Measurements from ENCODE around the gene COL13A1.

COL13A1 gene

DNA sequence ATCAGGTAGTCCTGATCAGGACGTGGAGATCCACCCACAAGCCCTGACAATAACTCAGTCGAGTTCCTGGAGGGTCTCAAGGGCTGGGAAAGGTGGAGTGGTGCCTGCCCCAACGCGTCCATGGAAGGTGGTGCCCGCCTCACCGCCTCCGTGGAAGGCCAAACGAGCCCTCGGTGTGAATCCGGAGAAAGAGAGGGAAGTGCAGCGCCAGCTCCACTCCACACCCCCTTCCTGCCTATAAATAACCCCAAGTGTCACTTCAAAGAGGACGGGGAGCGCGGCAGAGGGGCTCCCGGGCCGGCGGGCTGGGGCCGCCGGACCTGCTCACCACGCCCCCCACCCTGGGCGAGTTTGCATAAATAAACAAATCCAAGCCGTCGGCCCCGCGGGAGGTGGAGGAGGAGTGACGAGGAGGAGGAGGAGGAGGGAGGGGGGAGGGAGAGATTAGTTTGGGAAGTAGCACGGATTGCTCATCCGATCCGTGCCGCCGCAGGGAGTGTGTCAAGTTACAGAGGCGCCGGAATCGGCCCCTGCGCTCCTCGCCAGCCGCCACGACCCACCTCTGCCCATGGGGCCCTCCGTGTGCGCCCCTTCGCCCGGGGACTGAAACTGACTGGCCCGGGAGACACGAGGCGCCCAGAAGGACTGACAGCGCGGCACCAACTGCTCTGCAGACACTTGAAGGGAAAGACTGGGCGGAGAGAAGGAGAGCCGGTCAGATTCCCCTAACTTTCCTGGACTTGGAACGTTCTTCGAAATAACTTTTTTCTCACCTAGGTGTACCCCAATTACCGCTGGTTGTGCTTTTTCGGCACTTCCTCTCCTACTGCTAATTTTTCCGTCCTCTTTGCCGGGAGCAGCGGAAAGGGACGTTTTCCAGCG, at the start of gene COL13A1:
Gene COL13A1, plus strand, starts transcription at position 473 of the 882 bp plus-strand sequence. CDS start 518 bp downstream, outside the sequence.
- DNase-seq (ENCODE audit: low spot score), result no peak

DNA sequence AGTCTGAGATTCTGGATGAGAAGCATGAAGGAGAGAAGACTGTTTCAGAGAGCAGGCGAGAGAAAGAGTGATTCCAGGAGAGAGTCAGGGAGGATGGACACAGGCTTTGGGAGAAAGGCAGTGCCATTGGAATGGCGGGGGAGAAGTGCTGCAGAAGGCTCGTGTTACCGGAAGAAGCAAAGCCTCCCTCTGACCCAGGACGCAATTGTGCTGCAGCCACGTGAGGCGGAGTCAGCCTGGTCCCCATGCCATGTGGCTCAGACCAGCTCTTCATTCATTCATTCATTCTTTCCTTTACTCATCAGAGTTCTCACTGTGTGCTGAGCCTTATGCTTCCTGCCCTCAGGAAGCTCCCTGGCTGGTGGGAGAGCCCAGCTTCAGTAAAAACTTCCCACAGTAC, 49.2 kb upstream of the COL13A1 start:
- no peak for DNase-seq (ENCODE audit: low spot score)

DNA sequence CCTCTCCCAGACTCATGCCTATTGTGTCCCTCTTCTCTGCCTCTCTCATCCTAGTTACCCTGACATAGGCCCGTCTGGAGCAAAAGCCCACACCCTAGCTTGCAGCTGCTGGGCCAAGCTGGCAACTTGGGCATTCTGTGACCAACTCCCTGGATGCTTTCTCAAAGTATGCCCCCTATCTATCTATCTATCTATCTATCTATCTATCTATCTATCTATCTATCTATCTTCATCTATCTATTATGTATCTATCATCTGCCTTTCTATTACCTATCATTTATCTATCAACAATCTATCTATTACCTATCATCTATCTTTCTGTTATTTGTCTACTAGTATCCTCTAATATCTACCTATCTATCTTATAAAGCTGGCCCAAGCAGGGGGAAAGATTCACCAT, 45.4 kb upstream of the COL13A1 start:
- DNase-seq (ENCODE audit: low spot score), result no peak

DNA sequence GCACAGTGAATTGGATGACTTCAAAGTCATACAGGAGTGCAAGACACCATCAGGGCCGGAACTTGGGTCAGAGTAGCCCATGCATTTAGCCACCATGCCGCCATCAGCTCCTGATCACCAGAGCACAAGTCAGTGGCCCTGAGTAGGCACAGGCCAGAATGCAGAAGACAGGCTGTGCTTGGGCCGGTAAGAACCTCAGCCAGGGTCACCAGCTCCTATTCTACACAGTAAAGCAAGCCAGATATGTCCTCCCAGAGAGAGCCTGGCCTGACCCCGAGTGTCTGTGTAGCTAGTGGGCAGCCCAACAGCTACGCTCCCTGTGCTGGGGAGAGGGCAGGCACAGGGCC, 44.5 kb upstream of the COL13A1 start:
- no peak for DNase-seq (ENCODE audit: low spot score)

DNA sequence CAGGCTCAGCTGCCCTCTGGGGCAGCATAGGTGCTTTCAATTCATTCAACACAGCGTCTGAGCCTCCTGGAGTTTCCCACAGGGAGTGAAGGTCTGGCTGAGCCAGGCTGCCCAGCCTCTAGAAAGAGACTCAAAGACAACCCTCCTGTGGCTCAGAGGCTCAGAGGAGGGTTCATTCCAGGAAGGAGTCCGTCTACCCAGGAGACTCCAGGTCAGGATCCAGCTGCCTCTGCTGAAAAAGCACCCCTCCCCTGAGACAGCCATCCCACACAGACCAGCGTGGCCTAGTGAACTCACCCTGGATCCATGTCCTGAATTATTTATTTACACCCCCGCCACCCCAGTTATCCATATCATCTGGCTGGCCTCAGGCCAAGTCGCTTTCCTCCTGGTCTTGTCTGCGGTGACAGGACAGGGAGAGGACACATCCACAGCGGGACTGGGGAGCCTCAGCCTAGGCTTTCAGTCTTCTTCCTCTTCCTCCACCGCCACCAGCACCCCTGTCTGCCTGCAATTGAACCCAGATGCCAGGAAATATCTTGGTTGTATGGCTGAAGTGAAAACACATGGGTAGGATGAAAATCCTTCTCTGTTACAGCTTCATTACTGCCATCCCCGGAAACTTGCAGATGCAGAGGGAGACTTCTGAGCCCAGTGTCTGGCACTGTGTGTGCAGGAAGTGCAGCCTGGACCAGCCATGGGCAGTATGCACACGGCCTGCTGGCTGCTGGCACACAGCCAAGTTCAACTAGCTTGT, 44.0 kb upstream of the COL13A1 start:
- no peak for DNase-seq (ENCODE audit: low spot score)

DNA sequence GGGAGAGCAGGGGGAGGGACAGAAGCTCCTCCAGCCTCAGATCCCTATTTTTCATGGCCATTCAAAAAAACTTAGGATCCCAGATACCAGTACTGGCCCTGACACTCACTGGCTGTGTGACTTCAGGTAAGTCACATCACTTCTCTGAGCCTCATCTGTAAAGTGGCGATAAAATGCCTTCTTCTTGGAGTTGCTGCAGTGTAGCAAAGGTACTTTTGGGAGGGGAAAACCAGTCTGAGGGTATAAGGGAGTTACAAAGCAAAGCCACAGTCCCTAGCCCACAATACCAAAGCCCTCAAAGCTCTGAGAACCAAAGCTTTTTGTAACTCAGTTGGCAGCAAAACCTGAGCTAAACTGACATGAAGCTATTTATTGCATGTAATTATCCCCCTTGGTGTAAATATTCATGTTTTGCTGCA, 43.4 kb upstream of the COL13A1 start:
- no peak for DNase-seq (ENCODE audit: low spot score)

DNA sequence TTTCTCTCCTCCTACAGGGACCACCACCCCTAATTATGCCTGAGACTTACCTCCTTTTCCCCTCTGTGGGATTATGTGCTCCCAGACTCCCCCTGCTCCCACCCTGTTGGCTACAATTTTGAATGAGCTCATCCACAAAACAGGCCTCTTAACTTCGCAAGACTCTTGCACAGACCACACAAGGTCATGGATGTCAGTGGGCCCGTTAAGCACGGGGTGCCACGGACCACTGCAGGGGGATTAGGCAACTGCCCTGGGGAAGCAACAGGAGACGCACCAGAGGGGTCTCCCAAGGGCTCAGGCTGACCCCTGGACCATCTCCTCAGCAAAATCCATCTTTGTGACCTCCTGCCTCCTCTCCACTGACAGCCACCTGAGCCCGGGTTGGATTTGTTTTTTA, 42.1 kb upstream of the COL13A1 start:
- DNase-seq (ENCODE audit: low spot score), result no peak

DNA sequence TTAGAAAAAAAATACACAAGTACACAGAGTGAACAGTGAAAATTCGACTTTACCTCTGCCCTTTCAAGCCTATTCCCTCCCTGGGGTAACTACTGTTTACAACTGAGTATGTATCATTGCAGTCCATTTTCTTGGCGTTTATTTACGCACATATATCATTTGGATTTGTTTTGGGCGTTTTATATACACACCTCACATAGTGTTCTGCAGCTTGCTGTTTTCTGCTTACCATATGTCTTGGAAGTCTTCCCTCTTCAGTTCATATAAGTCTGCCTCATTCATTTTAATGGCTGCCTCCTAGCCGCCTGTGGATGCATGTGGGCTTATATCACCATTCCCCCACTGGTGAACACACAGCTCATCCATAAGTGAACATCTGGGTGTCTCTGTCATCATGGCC, 41.6 kb upstream of the COL13A1 start:
- no peak for DNase-seq (ENCODE audit: low spot score)

DNA sequence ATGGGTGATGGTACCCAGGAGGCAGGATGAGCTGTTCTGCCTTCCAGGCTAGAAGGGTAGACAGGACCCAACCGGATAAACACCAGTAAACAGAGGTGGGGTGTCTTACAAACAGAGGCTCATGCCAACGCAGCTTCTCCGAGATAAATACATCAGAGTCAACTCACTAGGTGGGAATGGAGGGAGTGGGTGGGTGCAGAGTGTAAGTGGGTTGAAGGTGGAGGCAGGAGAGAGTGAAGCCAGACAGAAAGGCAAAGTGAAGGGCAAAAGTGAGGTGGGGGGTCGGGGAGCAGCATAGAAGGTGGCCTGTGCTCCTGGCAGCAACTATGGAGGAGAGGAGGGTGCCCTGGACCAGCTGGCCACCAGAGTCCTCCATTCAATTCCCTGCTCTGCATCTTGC, 40.4 kb upstream of the COL13A1 start:
- no peak for DNase-seq (ENCODE audit: low spot score)

DNA sequence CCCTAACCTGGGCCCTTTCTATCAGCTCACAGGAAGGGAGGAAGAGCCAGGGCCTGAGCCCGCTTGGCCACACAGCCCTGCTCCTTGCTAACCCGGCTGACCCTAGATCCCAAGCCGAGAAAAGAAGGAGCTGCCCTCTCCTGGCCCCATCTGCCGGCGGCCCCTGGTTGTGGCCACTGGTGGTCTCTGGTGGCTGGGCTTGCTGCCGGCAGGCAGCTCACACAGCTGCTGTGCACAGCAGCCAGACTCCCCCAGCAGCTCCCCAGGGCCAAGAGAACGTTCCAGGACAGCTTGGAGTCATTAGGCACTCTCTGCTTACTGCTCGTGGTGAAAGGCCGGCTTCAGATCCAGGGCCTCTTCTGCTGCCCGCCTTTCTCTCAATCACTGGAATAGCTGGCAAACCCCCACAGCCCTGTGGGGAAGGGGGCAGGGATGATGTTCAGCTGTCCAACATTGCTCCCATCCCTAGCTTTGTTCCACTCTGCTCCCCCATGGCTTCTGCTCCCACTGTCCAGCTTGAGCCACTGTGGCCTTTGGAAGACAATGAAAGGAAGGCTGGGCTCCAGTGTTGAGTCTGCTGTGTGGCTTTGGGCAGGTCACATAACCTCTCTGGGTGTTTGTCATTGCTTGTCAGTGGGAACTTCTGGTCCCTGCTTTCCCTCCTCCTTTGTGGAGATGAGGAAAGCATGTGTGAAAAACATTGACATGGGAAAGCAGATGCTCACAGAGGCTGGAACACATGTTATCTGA, 35.4 kb upstream of the COL13A1 start:
- no peak for DNase-seq (ENCODE audit: low spot score)

DNA sequence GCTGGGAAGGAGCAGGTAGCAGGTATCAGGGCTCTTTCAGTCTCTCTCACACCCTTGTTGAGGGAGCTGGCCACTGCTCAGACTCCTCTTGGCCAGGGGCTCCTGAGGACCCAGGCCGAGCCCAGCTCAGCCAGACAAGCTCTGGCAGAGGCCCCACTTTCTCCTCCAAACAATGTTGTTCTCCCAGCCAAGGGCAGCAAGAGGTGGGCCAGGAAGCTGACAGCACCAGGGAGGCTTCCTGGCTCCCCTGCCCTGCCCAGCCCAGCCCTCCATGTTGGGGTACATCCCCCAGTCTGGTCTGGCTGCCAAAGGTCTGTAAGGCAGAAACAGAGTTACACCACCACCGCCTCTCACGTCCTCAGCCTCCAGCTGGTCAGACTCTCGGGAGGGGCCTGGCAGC, 33.9 kb upstream of the COL13A1 start:
- no peak for DNase-seq (ENCODE audit: low spot score)

DNA sequence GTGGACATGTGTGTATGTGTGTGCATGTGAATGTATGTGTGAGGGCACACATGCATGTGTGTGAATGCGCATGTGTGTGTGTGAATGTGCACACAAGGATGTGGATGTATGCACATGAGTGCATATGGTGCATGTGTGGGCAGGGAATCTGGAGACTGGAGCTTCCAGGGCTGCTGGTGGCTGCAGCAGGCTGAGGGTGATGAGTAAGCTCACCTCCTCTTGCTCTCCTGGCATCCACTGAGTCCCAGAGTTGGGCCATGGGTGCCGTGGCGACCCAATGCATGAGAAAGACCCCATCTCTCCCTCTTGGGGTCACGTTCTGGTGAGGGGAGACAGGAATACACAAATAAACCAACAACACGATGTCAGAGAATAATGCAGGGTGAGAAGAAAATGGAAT, 33.3 kb upstream of the COL13A1 start:
- no peak for DNase-seq (ENCODE audit: low spot score)

DNA sequence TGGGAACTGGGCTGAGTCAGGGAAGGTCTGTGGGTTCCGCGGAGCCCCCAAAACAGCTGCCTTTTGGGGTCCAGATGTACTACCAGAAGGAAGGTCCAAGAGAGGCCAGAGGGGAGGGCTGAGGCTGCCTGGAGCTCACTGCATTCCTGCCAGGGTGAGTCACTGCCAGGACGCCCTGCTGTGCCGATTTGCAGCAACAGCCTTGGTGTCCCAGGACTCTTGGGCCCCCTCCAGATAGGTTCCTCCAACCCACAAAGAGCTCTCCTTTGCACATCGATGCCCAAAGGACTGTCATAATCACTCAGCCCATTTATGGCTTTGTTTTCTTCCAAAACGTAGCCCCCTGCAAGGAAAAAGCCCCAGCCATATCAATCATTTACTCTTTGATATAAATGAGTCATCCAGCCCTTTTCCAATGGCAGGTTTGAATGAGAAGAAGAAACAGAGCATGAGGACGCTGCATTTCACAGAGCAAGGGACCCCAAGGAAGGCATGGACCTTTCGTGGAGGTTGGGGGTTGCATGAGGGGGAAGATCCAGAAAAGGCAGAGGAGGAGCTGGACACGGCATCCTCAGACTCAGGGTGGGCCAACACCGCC, 32.2 kb upstream of the COL13A1 start:
- no peak for DNase-seq (ENCODE audit: low spot score)

DNA sequence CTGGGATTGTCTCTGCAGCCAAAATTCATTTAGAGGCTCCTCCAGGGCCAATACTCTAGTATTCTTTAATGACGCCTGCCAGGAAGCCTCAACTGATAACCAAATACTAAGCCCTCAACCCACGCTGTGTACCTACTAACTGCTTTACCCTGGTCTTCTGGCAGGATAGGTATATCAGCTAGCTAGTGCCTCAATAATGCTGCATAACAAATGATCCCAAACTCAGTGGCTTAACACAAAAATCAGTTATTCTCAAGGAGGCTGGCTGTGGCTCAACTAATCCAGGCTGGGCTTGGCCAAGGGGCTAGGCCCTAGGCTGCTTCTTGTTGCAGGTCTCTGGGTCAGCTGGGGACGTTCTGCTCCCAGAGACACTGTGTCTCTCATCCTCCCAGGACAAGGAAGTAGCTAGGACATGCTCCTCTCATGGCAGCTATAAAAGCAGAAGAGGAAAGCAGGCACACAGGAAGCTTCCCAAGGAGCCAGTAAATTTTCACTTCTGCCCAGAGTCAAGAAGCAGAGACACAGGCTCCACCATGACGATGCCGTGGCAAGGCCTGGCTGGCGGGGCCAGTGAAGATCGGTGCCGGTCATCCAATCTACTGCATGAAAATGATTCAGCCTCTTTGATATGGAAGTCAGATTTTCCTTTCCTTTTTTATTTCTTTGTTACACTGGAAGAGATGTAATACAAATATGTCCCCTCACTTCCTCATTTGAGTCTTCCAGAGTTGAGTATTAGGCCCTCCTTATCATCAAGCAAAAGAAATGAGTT, 28.6 kb upstream of the COL13A1 start:
- DNase-seq (ENCODE audit: low spot score), result no peak

DNA sequence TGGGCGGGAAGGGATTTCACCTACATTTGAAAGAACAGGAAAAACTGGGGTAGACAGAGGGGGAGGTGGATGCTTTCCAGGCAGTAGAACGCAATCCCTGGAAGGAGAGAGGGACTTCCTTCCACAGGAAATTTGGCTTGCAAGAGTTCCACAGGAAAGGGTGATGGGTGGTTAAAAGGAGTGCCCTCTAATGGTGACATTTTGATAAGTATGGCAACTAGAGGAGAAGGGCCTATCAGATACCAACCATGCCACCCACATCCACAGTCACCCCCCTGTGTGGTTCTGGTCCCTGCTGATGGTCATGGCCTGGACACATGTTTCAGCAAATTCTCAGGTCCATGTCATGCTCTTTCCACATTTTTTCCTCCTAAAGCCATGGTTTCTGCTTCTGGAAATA, 27.1 kb upstream of the COL13A1 start:
- DNase-seq (ENCODE audit: low spot score), result no peak

DNA sequence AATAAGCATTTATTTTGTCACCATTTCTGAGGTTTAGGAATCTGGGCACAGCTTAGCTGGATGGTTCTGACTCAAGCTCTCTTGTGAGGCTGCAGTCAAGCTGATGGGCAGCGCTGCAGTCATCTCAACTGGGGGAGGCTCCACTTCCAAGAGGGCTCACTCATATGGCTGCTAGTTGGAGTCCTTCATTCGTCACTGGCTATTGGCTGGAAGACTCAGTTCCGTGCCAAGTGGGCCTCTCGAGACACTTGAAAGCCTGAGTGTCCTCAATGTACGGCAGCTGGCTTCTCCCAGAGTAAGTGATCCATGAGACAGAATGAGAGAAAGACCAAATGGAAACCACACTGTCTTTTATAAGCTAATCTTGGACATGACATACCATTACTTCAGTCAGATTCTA, 21.6 kb upstream of the COL13A1 start:
- no peak for DNase-seq (ENCODE audit: low spot score)

DNA sequence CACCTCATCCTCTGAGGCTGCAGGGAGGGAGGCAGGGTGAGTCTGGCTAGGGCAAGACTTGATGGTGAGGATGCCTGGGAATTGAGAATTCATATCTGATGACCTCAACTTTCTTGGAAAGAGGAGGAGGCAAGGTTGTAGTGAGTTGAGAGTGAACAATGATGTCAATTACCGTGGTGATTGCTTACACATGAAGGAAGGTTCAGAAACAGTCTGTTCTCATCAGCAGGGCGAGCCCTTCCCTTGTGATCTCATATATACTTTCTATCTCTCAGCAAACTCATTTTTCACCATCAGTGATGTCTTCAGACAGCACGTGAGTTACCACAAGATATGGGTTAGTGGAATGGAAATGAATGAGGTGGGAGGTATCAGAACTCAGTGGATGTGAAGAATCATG, 20.1 kb upstream of the COL13A1 start:
- no peak for DNase-seq (ENCODE audit: low spot score)

DNA sequence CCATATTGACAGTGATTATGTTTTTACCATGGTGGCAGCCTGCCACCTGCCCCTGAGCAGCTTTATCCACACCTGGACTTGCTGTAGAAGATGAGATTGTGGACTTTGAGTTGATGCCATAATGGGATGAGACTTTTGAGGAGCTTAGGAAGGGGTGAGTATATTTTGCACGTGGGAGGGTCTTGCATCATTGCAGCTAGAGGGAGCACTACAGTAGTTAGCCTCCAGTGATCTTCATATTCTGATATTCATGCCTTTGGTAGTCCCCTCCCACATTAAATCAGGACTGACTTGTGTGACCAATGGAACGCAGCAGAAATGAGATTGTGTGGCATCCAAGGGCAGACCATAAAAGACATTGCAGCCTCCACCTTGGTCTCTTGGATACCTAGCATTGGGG, 18.2 kb upstream of the COL13A1 start:
- no peak for DNase-seq (ENCODE audit: low spot score)

DNA sequence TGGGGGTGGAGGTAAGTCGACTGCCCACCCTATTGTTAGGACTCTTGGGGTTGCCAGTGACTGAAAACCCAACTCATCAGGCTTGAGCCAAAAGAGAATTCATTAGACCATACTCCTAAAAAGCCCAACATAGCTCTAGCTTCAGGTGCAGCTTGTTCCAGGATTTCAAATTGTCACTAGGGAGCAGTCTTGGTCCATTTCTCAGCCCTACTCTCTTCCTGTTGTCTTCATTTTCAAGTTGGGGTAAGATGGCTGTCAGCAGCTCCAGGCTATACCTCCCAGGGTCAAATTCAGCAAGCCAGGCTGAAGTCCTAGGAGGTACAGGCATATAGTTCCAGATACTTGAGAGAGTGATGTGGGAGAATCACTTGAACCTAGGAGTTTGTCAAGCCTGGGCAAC, 14.9 kb upstream of the COL13A1 start:
- DNase-seq (ENCODE audit: low spot score), result no peak

DNA sequence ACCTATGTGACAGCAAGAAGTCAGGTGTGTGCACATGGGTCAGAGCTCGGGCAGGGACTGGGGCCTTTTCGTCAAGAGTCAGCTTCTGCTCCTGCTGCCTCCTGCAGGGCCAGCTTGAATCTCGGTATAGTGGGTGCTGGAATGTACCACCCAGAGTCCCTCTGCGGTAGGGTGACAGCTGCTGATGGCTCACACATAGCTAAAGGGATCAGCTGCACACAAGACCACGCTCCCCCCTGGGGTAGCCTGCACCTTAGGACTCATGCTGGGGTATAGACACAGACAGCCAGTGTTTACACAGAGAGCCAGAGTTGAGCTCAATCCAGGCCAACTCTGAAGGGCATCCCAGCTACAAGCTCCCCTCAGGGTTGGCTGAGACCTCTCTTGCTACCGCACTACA, 14.0 kb upstream of the COL13A1 start:
- DNase-seq (ENCODE audit: low spot score), result no peak

DNA sequence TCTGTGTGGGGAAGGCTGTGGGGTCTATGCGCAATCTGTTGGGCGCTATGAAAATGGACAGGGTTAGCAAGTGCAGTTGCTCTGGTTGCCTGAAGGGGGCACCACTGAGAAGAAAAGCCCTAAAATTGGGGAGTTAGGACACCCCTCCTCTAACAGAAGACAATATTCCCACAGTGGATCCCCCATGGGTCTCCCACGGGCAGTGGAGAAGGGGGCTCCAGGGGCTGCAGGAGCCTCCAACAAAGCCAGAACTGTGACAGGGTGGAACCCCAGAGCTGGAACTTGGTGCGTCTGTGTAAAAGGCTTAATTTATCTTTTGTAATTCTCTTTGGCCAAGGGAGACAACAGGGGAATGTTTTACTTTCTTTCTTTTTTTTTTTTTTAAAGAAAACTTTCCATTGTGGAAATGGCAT, 12.5 kb upstream of the COL13A1 start:
- DNase-seq (ENCODE audit: low spot score), result no peak

DNA sequence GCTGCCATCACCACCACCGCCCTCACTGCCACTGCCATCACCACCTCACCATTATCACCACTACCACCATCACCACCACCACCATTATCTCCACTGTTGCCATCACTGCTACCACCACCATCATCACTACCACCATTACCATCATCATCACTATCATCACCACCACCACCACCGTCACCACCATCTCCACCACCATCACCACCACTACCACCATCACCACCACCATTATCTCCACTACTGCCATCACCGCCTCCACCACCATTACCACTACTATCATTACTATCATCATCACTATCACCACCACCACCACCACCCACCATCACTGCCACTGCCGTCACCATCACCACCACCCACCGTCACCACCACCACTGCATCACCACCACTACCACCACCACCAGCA, 9.9 kb upstream of the COL13A1 start:
- DNase-seq (ENCODE audit: low spot score), result no peak

Measured in CD4-positive, alpha-beta T cell treated with Interleukin-15 for 4 hours (primary cell).